ENCODE measurements around the gene ZER1. TPM values are rescaled to one million over a fixed set of nuclear protein-coding genes. Genes with fewer than 3 reads are reported as not detected.
A peak's percentile ranks its signal among the peaks of the same experiment; 100 is the strongest.
"Not testable (repeated sequence)": the region's sequence is repeated elsewhere in the genome, so short reads cannot be mapped to it uniquely, and the experiment has no call there.

The ZER1 gene
- total RNA-seq, 2 experiments from 2014 or later = 16.2 to 18.0 TPM

- H3K4me3 Mint-ChIP-seq = peak within 1 kb of the TSS; percentile 80
- intact Hi-C loops (cut with micrococcal nuclease) = loop anchor here (1.0 to 5.0 kb wide), 3 partner anchors 16 to 62 kb away; partner anchors contain the start of genes SPOUT1, ZDHHC12 and ZER1
- DNase-seq = peak; percentile 94
- no peaks in the 10 kb centered on the region for H3K27me3 Mint-ChIP-seq
- peak within 1 kb of the TSS; percentile 57 for H3K27ac Mint-ChIP-seq
- H3K4me1 Mint-ChIP-seq (ENCODE audit: low read depth) = peaks cover 13% of the 10 kb centered on the region
- CTCF ChIA-PET = no interaction called here
- POLR2A ChIA-PET = interaction anchor here (1.4 to 2.1 kb wide), 3 partner anchors 16 to 63 kb away, joined by 3 to 7 read pairs (median 5); partner anchors contain the start of gene ZDHHC12
- H3K36me3 Mint-ChIP-seq = peaks cover 2% of the 10 kb centered on the region
- no peaks in the 10 kb centered on the region for H3K9me3 Mint-ChIP-seq
Measured at GRCh38 chr9:128786681-128787601, 15.2 kb upstream of the ZER1 start, which contains the start of gene TBC1D13. Gene TBC1D13, plus strand, starts transcription at chr9:128787253. Its CDS starts 101 bp downstream, at chr9:128787354.

DNA sequence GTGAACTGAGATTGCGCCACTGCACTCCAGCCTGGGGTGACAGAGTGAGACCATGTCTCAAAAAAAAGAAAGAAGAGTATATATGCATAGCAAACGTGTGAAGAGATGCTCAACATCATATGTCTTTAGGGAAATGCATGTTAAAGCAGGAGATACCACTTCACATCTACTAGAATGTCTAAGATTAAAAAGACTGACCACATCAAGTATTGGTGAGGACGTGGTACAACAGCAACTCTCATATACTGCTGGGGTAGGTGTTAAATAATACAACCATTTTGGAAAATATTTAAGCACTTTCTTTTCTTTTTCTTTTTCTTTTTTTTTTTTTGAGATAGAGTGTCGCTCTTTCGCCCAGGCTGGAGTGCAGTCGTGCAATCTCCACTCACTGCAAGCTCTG lies 13.7 kb upstream of the ZER1 start:
- ChIA-PET CTCF (no interaction called here), POLR2A (interaction anchor here (2.1 kb wide), 1 partner anchor 14 kb away, joined by 5 read pairs; no protein-coding TSS in a partner anchor)
- Mint-ChIP-seq H3K36me3 (peaks cover 2% of the 10 kb centered on the region), H3K27me3 (no peaks in the 10 kb centered on the region), H3K27ac (peak overlapping the region; percentile 23), H3K9me3 (peaks cover 4% of the 10 kb centered on the region), H3K4me1 (ENCODE audit: low read depth) (peaks cover 13% of the 10 kb centered on the region), H3K4me3 (no peak overlapping the region)
- DNase-seq = no peak
- intact Hi-C loops (cut with micrococcal nuclease) = loop anchor here (5.0 kb wide), 1 partner anchor 42 kb away; the partner anchor contains the start of gene SPOUT1

GRCh38 chr9:128782669-128783068 lies 10.9 kb upstream of the ZER1 start:
- H3K4me1 Mint-ChIP-seq (ENCODE audit: low read depth) = no peaks in the 10 kb centered on the region
- no peaks in the 10 kb centered on the region for H3K36me3 Mint-ChIP-seq
- H3K4me3 Mint-ChIP-seq = no peak overlapping the region
- peaks cover 4% of the 10 kb centered on the region for H3K9me3 Mint-ChIP-seq
- intact Hi-C loops (cut with micrococcal nuclease) = no loop called here
- no peaks in the 10 kb centered on the region for H3K27me3 Mint-ChIP-seq
- CTCF ChIA-PET = interaction anchor here (2.3 kb wide), 1 partner anchor 36 kb away, joined by 12 read pairs; the partner anchor contains the start of gene ENDOG
- DNase-seq = no peak
- no peak overlapping the region for H3K27ac Mint-ChIP-seq
- POLR2A ChIA-PET = no interaction called here

GRCh38 chr9:128781187-128782070 lies 9.7 kb upstream of the ZER1 start:
- no peak overlapping the region for H3K4me3 Mint-ChIP-seq
- no peak overlapping the region for H3K27ac Mint-ChIP-seq
- ChIA-PET POLR2A (no interaction called here), CTCF (interaction anchor here (0.5 to 2.3 kb wide), 2 partner anchors 37 to 81 kb away, joined by 3 to 12 read pairs; partner anchors contain the start of gene ENDOG)
- H3K36me3 Mint-ChIP-seq = no peaks in the 10 kb centered on the region
- no peaks in the 10 kb centered on the region for H3K4me1 Mint-ChIP-seq (ENCODE audit: low read depth)
- H3K9me3 Mint-ChIP-seq = peaks cover 4% of the 10 kb centered on the region
- no peak for DNase-seq
- intact Hi-C loops (cut with micrococcal nuclease) = no loop called here
- no peaks in the 10 kb centered on the region for H3K27me3 Mint-ChIP-seq

GRCh38 chr9:128780093-128780492 lies 8.4 kb upstream of the ZER1 start:
- H3K4me1 Mint-ChIP-seq (ENCODE audit: low read depth); CTCF ChIA-PET; H3K36me3 Mint-ChIP-seq; H3K27me3 Mint-ChIP-seq; intact Hi-C loops (cut with micrococcal nuclease); H3K27ac Mint-ChIP-seq; H3K4me3 Mint-ChIP-seq; POLR2A ChIA-PET; DNase-seq; H3K9me3 Mint-ChIP-seq: not testable (repeated sequence)

- H3K27me3 Mint-ChIP-seq = no peaks in the 10 kb centered on the region
- H3K27ac Mint-ChIP-seq = no peak overlapping the region
- POLR2A ChIA-PET = no interaction called here
- H3K4me3 Mint-ChIP-seq = no peak overlapping the region
- CTCF ChIA-PET = no interaction called here
- no peaks in the 10 kb centered on the region for H3K36me3 Mint-ChIP-seq
- DNase-seq = no peak
- no peaks in the 10 kb centered on the region for H3K9me3 Mint-ChIP-seq
- H3K4me1 Mint-ChIP-seq (ENCODE audit: low read depth) = peaks cover 9% of the 10 kb centered on the region
- intact Hi-C loops (cut with micrococcal nuclease) = loop anchor here (5.0 kb wide), 1 partner anchor 172 kb away; the partner anchor contains the start of genes DOLK and NUP188
Measured at GRCh38 chr9:128774804-128775203, 3.1 kb upstream of the ZER1 start.

GRCh38 chr9:128773049-128773448 lies 1.3 kb upstream of the ZER1 start:
- DNase-seq = no peak
- no peaks in the 10 kb centered on the region for H3K27me3 Mint-ChIP-seq
- CTCF ChIA-PET = interaction anchor here (1.3 kb wide), 1 partner anchor 71 kb away, joined by 4 read pairs; the partner anchor contains the start of gene PKN3
- POLR2A ChIA-PET = no interaction called here
- H3K27ac Mint-ChIP-seq = no peak overlapping the region
- no peaks in the 10 kb centered on the region for H3K9me3 Mint-ChIP-seq
- H3K36me3 Mint-ChIP-seq = no peaks in the 10 kb centered on the region
- no peak overlapping the region for H3K4me3 Mint-ChIP-seq
- intact Hi-C loops (cut with micrococcal nuclease) = loop anchor here (5.0 kb wide), 1 partner anchor 174 kb away; the partner anchor contains the start of genes DOLK and NUP188
- peaks cover 17% of the 10 kb centered on the region for H3K4me1 Mint-ChIP-seq (ENCODE audit: low read depth)

GRCh38 chr9:128771094-128771721 lies 519 bp downstream of the ZER1 start:
- Mint-ChIP-seq H3K27ac (peak overlapping the region; percentile 82), H3K4me3 (peak overlapping the region; percentile 94), H3K27me3 (no peaks in the 10 kb centered on the region), H3K36me3 (no peaks in the 10 kb centered on the region), H3K9me3 (no peaks in the 10 kb centered on the region), H3K4me1 (ENCODE audit: low read depth) (peaks cover 17% of the 10 kb centered on the region)
- ChIA-PET POLR2A (interaction anchor here (0.7 to 1.3 kb wide), 7 partner anchors 15 to 1226 kb away, joined by 3 to 7 read pairs (median 4); partner anchors contain the start of genes ENDOG, SPOUT1, TBC1D13 and ZDHHC12), CTCF (interaction anchor here (0.6 to 1.7 kb wide), 6 partner anchors 11 to 123 kb away, joined by 3 to 13 read pairs (median 4); partner anchors contain the start of genes ENDOG and PKN3)
- DNase-seq = peak; percentile 12
- intact Hi-C loops (cut with micrococcal nuclease) = loop anchor here (1.0 to 5.0 kb wide), 4 partner anchors 16 to 176 kb away; partner anchors contain the start of genes DOLK, ENDOG, NUP188 and TBC1D13

DNA sequence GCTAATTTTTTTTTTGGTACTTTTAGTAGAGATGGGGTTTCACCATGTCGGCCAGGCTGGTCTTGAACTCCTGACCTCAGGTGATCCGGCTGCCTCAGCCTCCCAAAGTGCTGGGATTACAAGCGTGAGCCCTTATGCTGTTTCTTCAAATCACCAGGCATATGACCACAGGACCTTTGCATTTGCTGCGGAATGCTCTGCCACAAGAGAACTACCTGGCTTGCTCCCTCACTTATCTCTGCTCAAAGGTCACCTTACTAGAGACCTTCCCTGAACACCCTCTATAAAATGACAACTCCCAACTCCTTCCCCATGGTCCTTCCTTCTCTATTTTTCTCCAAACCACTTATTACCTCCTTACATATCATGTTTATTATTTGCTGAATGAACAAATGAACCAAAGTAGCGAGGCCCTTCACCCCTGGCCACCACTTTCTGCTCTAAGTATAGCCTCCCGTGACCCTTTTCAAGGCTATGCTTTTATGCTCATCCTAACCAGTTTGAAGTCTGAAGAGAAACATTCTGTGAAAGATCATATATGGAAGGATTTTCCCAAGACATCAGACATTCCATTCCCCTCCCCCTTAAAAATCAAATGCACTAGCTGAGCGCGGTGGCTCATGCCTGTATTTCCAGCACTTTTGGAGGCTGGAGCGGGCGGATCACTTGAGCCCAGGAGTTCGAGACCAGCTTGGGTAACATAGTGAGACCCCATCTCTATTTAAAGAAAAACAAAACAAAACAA lies 1.3 kb downstream of the ZER1 start:
- ChIA-PET POLR2A (interaction anchor here (0.7 to 1.3 kb wide), 6 partner anchors 16 to 86 kb away, joined by 3 to 7 read pairs (median 4); partner anchors contain the start of genes ENDOG, SPOUT1, TBC1D13 and ZDHHC12), CTCF (interaction anchor here (0.8 to 1.7 kb wide), 4 partner anchors 18 to 122 kb away, joined by 3 to 13 read pairs (median 3); partner anchors contain the start of gene ENDOG)
- H3K36me3 Mint-ChIP-seq = no peaks in the 10 kb centered on the region
- no peaks in the 10 kb centered on the region for H3K27me3 Mint-ChIP-seq
- no peak overlapping the region for H3K27ac Mint-ChIP-seq
- no peaks in the 10 kb centered on the region for H3K9me3 Mint-ChIP-seq
- H3K4me1 Mint-ChIP-seq (ENCODE audit: low read depth) = peaks cover 17% of the 10 kb centered on the region
- no peak for DNase-seq
- intact Hi-C loops (cut with micrococcal nuclease) = loop anchor here (1.0 to 5.0 kb wide), 4 partner anchors 17 to 177 kb away; partner anchors contain the start of genes DOLK, ENDOG, NUP188 and TBC1D13
- H3K4me3 Mint-ChIP-seq = peak overlapping the region; percentile 94

GRCh38 chr9:128768606-128769005 lies 3.1 kb downstream of the ZER1 start:
- ChIA-PET POLR2A (no interaction called here), CTCF (interaction anchor here (0.6 kb wide), 1 partner anchor 67 kb away, joined by 3 read pairs; the partner anchor contains the start of gene PKN3)
- H3K27me3 Mint-ChIP-seq = no peaks in the 10 kb centered on the region
- no peak overlapping the region for H3K4me3 Mint-ChIP-seq
- intact Hi-C loops (cut with micrococcal nuclease) = no loop called here
- DNase-seq = no peak
- H3K4me1 Mint-ChIP-seq (ENCODE audit: low read depth) = peaks cover 17% of the 10 kb centered on the region
- H3K9me3 Mint-ChIP-seq = no peaks in the 10 kb centered on the region
- no peak overlapping the region for H3K27ac Mint-ChIP-seq
- H3K36me3 Mint-ChIP-seq = no peaks in the 10 kb centered on the region
